Measurements from ENCODE around the gene SMOC2. TPM values are rescaled to one million over a fixed set of nuclear protein-coding genes. Genes with fewer than 3 reads are reported as not detected.

Gene SMOC2
- total and polyA plus RNA-seq, 2 donors from 2014 or later: 6.5 to 13.1 TPM

DNA sequence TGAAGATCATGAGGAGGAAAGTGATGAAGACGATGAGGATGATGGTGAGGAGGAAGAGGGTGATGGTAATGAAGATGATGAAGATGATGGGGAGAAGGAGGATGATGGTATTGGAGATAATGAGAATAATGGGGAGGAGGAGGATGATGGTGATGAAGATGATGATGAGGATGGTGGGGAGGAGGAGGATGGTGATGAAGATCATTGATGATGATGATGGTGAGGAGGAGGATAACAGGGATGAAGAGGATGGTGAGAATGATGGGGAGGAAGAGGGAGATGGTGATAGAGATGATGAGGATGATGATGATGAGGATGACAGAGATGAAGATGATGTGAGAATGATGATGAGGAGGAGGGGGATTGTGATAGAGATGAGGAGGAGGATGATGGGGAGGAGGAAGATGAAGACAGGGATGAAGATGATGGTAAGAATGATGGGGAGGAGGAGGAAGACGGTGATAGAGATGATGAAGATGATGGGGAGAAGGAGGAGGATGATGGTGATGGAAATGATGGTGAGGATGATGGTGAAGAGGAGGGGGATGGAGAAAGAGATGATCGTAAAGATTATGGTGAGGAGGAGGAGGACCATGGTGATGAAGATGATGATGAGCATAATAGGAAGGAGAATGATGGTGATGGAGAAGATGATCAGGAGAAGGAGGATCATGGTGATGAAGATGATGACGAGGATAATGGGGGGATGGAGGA, 273.7 kb downstream of the SMOC2 start:
- Histone ChIP-seq H3K4me1 (ENCODE audit: control insufficient read depth in 2 of 3, insufficient read depth in 2 of 3, low read depth in 1 of 3, low read length in 3 of 3) (no peaks in the 10 kb centered on the region), H3K4me3 (ENCODE audit: low read length in 3 of 3) (no peak overlapping the region), H3K9me3 (ENCODE audit: control insufficient read depth in 2 of 3, insufficient read depth in 1 of 3, low read length in 3 of 3) (peaks cover 0 to 2% (median 0%) of the 10 kb centered on the region in 3 donors), H3K27ac (ENCODE audit: low read depth in 2 of 2, low read length in 2 of 2) (no peak overlapping the region), H3K27me3 (ENCODE audit: control insufficient read depth, insufficient read depth, low read length) (no peaks in the 10 kb centered on the region), H3K36me3 (ENCODE audit: control insufficient read depth in 2 of 3, insufficient read depth in 3 of 3, low read length in 3 of 3) (no peaks in the 10 kb centered on the region), H3K9ac (ENCODE audit: low read length in 3 of 3) (no peak overlapping the region)
- FAIRE-seq: no peak
- DNase-seq: no peak
- TF ChIP-seq, protein P1, sequence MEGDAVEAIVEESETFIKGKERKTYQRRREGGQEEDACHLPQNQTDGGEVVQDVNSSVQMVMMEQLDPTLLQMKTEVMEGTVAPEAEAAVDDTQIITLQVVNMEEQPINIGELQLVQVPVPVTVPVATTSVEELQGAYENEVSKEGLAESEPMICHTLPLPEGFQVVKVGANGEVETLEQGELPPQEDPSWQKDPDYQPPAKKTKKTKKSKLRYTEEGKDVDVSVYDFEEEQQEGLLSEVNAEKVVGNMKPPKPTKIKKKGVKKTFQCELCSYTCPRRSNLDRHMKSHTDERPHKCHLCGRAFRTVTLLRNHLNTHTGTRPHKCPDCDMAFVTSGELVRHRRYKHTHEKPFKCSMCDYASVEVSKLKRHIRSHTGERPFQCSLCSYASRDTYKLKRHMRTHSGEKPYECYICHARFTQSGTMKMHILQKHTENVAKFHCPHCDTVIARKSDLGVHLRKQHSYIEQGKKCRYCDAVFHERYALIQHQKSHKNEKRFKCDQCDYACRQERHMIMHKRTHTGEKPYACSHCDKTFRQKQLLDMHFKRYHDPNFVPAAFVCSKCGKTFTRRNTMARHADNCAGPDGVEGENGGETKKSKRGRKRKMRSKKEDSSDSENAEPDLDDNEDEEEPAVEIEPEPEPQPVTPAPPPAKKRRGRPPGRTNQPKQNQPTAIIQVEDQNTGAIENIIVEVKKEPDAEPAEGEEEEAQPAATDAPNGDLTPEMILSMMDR (IDR thresholded peaks at IDR 0.05; ENCODE audit: borderline replicate concordance, extremely low read depth, insufficient read depth): no peak
- intact Hi-C loops (cut with DNase I): no loop called here

GRCh38 chr6:168715643-168716481, 274.9 kb downstream of the SMOC2 start:
- no peaks in the 10 kb centered on the region for H3K27me3 ChIP-seq (ENCODE audit: control insufficient read depth, insufficient read depth, low read length)

GRCh38 chr6:168716581-168716980, 275.6 kb downstream of the SMOC2 start:
- Histone ChIP-seq H3K27ac (ENCODE audit: low read depth in 2 of 2, low read length in 2 of 2) (no peak overlapping the region), H3K9me3 (ENCODE audit: control insufficient read depth in 2 of 3, insufficient read depth in 1 of 3, low read length in 3 of 3) (peaks cover 0 to 2% (median 0%) of the 10 kb centered on the region in 3 donors), H3K4me1 (ENCODE audit: control insufficient read depth in 2 of 3, insufficient read depth in 2 of 3, low read depth in 1 of 3, low read length in 3 of 3) (no peaks in the 10 kb centered on the region), H3K36me3 (ENCODE audit: control insufficient read depth in 2 of 3, insufficient read depth in 3 of 3, low read length in 3 of 3) (no peaks in the 10 kb centered on the region), H3K27me3 (ENCODE audit: control insufficient read depth, insufficient read depth, low read length) (no peaks in the 10 kb centered on the region), H3K9ac (ENCODE audit: low read length in 3 of 3) (no peak overlapping the region), H3K4me3 (ENCODE audit: low read length in 3 of 3) (no peak overlapping the region)
- DNase-seq (no peak), FAIRE-seq (no peak)
- TF ChIP-seq, protein P1 (IDR thresholded peaks at IDR 0.05; ENCODE audit: borderline replicate concordance, extremely low read depth, insufficient read depth): no peak
- intact Hi-C loops (cut with DNase I): no loop called here

More at GRCh38 chr6:168715643-168716481, 274.9 kb downstream of the SMOC2 start:
- DNase-seq: no peak
- H3K27ac ChIP-seq (ENCODE audit: low read depth in 2 of 2, low read length in 2 of 2): no peak overlapping the region
- no peak overlapping the region for H3K9ac ChIP-seq (ENCODE audit: low read length in 3 of 3)
- TF ChIP-seq, protein P1 (IDR thresholded peaks at IDR 0.05; ENCODE audit: borderline replicate concordance, extremely low read depth, insufficient read depth): no peak
- H3K4me3 ChIP-seq (ENCODE audit: low read length in 3 of 3): no peak overlapping the region
- intact Hi-C loops (cut with DNase I): no loop called here
- H3K36me3 ChIP-seq (ENCODE audit: control insufficient read depth in 2 of 3, insufficient read depth in 3 of 3, low read length in 3 of 3): no peaks in the 10 kb centered on the region
- peaks cover 0 to 2% (median 0%) of the 10 kb centered on the region in 3 donors for H3K9me3 ChIP-seq (ENCODE audit: control insufficient read depth in 2 of 3, insufficient read depth in 1 of 3, low read length in 3 of 3)
- no peaks in the 10 kb centered on the region for H3K4me1 ChIP-seq (ENCODE audit: control insufficient read depth in 2 of 3, insufficient read depth in 2 of 3, low read depth in 1 of 3, low read length in 3 of 3)
- FAIRE-seq: no peak
